HL-60 (cell line): ENCODE results near the gene ERGIC1.

Experiments used
- DNase-seq, 2 experiments: peaks; one replicate each; pipeline ENCODE4 v3.0.0-alpha.2; 2010 to 2020; ENCODE audit warnings: low read depth in 1 of 2, low spot score in 1 of 2
- H3K27ac ChIP-seq: fragments of 250-450 bp; sonication (Bioruptor Pico); replicated peaks from 2 replicates; pipeline ENCODE4 v1.5.1; 2020; ENCODE audit warnings: mild to moderate bottlenecking, moderate library complexity
- H3K27me3 ChIP-seq: fragments of 250-450 bp; sonication (Bioruptor Pico); 2 replicates; pipeline ENCODE4 v1.5.1; 2021; ENCODE audit warnings: mild to moderate bottlenecking, moderate library complexity; ENCODE audit not compliant: insufficient read depth, poor library complexity, severe bottlenecking
- H3K4me3 ChIP-seq: replicated peaks from 2 replicates; pipeline ENCODE4 v1.5.1; 2011; ENCODE audit warnings: mild to moderate bottlenecking, control low read depth, low read length; ENCODE audit not compliant: insufficient read depth
- GABPA ChIP-seq: IDR thresholded peaks from 2 replicates; pipeline ENCODE4 v1.6.1; 2012; ENCODE audit warnings: low read depth
- POLR2AphosphoS5 ChIP-seq: IDR thresholded peaks from 2 replicates; pipeline ENCODE4 v1.6.1; 2012; ENCODE audit warnings: low read depth
- SPI1 ChIP-seq: IDR thresholded peaks from 2 replicates; pipeline ENCODE4 v1.6.1; 2012; ENCODE audit warnings: low read depth, mild to moderate bottlenecking, borderline replicate concordance
- TF ChIP-seq, protein P1 (sequence below): IDR thresholded peaks from one replicate; pipeline ENCODE4 v1.5.1; 2011; ENCODE audit warnings: low read length, control low read depth, inconsistent platforms; ENCODE audit not compliant: insufficient read depth
- TF ChIP-seq, protein P2 (sequence below): IDR thresholded peaks from 2 replicates; pipeline ENCODE4 v1.6.1; 2012; ENCODE audit warnings: low read depth; ENCODE audit not compliant: insufficient replicate concordance

Gene ERGIC1

DNA sequence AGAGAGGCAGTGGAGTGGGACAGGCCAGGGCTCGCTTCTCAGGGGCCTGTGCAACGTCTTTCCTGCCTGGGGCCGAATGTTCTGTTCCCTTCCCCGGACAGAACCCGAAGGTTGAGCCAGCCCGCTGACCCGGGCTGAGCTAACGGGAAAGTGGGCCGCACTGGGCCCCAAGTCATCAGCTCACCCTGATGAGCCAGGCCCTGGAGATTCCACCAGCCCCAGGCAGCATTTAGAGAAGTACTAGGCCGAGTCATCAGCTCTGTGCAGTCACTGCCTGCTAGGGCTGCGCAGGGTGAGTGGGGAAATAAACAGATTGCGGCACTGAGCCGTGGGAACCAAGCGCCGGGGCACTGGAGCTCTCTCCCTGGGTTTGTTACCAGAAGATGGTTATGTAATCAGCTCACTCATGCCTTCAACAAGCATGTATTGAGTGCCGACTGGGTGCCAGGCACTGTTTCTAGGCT lies 33.9 kb upstream of the ERGIC1 start:
- no peak overlapping the region for H3K4me3 ChIP-seq
- peak overlapping the region; percentile 60 for H3K27ac ChIP-seq
- no peaks in the 10 kb centered on the region for H3K27me3 ChIP-seq
- peak; percentile 63 to 97 for DNase-seq
- TF ChIP-seq SPI1 = no peak; the same call in 1 of the 2 replicates
- TF ChIP-seq POLR2AphosphoS5 = 0 out of 2 replicates have a peak, but pooled peaks have one; percentile 34

DNA sequence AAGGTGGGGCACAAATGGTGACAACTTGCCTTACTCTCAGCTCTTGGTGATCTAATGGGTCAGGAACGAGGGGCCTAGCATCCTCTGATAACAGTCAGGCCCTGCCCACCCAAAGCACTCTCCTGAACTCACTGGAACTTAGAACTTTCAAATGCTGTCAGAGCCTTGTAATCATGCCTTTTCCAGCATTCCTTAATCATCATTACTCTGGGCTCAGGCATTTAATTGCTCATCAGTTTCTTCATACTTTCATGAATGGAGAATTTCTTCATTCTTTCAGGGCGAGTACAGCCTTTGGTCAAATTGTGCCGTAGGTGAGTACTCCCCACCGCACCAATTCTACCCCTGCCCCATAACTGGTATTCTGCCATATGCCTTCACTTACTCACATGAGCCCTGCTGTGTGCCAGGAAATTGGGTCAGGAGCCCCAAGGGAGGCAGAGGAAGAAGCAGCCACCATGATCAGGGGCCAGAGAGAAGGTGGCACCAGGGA lies 32.8 kb upstream of the ERGIC1 start:
- TF ChIP-seq, protein P1, sequence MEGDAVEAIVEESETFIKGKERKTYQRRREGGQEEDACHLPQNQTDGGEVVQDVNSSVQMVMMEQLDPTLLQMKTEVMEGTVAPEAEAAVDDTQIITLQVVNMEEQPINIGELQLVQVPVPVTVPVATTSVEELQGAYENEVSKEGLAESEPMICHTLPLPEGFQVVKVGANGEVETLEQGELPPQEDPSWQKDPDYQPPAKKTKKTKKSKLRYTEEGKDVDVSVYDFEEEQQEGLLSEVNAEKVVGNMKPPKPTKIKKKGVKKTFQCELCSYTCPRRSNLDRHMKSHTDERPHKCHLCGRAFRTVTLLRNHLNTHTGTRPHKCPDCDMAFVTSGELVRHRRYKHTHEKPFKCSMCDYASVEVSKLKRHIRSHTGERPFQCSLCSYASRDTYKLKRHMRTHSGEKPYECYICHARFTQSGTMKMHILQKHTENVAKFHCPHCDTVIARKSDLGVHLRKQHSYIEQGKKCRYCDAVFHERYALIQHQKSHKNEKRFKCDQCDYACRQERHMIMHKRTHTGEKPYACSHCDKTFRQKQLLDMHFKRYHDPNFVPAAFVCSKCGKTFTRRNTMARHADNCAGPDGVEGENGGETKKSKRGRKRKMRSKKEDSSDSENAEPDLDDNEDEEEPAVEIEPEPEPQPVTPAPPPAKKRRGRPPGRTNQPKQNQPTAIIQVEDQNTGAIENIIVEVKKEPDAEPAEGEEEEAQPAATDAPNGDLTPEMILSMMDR = no peak
- TF ChIP-seq, protein P2, sequence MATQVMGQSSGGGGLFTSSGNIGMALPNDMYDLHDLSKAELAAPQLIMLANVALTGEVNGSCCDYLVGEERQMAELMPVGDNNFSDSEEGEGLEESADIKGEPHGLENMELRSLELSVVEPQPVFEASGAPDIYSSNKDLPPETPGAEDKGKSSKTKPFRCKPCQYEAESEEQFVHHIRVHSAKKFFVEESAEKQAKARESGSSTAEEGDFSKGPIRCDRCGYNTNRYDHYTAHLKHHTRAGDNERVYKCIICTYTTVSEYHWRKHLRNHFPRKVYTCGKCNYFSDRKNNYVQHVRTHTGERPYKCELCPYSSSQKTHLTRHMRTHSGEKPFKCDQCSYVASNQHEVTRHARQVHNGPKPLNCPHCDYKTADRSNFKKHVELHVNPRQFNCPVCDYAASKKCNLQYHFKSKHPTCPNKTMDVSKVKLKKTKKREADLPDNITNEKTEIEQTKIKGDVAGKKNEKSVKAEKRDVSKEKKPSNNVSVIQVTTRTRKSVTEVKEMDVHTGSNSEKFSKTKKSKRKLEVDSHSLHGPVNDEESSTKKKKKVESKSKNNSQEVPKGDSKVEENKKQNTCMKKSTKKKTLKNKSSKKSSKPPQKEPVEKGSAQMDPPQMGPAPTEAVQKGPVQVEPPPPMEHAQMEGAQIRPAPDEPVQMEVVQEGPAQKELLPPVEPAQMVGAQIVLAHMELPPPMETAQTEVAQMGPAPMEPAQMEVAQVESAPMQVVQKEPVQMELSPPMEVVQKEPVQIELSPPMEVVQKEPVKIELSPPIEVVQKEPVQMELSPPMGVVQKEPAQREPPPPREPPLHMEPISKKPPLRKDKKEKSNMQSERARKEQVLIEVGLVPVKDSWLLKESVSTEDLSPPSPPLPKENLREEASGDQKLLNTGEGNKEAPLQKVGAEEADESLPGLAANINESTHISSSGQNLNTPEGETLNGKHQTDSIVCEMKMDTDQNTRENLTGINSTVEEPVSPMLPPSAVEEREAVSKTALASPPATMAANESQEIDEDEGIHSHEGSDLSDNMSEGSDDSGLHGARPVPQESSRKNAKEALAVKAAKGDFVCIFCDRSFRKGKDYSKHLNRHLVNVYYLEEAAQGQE = no peak
- Histone ChIP-seq H3K27me3 (no peaks in the 10 kb centered on the region), H3K27ac (no peak overlapping the region), H3K4me3 (no peak overlapping the region)
- DNase-seq = no peak

DNA sequence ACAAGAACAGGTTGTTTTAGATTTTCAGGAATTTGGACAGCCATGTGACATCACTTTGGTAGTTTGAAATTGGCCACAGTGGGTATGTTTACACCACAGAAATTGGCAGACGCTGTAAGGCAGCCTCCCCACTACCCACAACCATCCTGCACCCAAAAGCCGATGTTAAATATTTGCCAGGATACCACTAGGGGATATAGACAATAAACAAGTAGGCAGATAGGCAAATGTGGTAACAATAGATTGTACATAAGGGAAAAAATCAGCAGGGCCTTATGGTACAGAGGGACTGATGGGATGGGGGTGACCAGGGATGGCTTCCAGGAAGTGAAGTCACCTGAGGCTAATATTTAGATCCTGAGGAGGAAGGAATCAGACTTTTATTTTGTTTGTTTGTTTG lies 31.9 kb upstream of the ERGIC1 start:
- H3K27ac ChIP-seq = no peak overlapping the region
- no peaks in the 10 kb centered on the region for H3K27me3 ChIP-seq
- H3K4me3 ChIP-seq = no peak overlapping the region
- DNase-seq = no peak
- TF ChIP-seq SPI1 (no peak), GABPA (no peak), POLR2AphosphoS5 (no peak)
- TF ChIP-seq, protein P2 = no peak
- TF ChIP-seq, protein P1 = no peak

DNA sequence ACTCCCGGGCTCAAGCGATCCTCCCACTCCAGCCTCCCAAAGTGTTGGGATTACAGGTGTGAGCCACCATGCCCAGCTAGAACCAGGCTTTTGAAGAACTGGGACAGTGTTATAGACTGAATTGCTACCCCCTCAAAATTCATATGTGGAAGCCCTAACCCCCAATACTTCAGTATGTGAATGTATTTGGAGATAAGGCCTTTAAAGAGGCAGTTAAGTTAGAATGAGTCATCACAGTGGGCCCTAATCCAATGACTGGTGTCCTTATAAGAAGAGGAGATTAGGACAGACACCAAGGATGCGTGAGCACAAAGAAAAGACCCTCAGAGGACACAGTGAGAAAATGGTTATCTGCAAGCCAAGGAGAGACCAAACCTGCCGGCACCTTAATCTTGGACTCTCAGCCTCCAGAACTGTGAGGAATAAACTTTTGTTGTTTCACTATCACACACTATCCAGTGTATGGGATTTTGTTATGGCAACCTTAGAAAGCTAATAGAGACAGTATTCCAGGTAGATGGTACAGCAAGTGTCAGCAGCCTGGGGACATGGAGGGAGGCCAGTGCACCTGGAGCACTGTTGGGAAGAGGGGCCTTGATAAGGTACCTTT lies 31.4 kb upstream of the ERGIC1 start:
- no peak overlapping the region for H3K27ac ChIP-seq
- no peak for TF ChIP-seq GABPA
- no peak for TF ChIP-seq SPI1
- TF ChIP-seq POLR2AphosphoS5 = no peak
- TF ChIP-seq, protein P2 = no peak
- TF ChIP-seq, protein P1 = no peak
- no peaks in the 10 kb centered on the region for H3K27me3 ChIP-seq
- H3K4me3 ChIP-seq = no peak overlapping the region
- no peak for DNase-seq
